Neuron (in vitro differentiated cells): ENCODE results near the gene CTR9.
A peak's percentile ranks its signal among the peaks of the same experiment; 100 is the strongest.

ENCODE experiments used
- H2AFZ ChIP-seq: one replicate; pipeline ENCODE4 v1.6.1; 2013; ENCODE audit warnings: low read depth, mild to moderate bottlenecking, inconsistent platforms, low read length, moderate library complexity
- H3K27me3 ChIP-seq: one replicate; pipeline ENCODE4 v1.6.1; 2013; ENCODE audit warnings: low read length; ENCODE audit not compliant: insufficient read depth
- H3K36me3 ChIP-seq: one replicate; pipeline ENCODE4 v1.6.1; 2013; ENCODE audit warnings: low read length; ENCODE audit not compliant: insufficient read depth
- H3K4me1 ChIP-seq: one replicate; pipeline ENCODE4 v1.6.1; 2013; ENCODE audit warnings: low read length; ENCODE audit not compliant: insufficient read depth
- H3K4me3 ChIP-seq: 2 replicates; pipeline ENCODE4 v1.5.1; 2013; ENCODE audit warnings: mild to moderate bottlenecking, low read length, moderate library complexity
- H3K9me3 ChIP-seq: one replicate; pipeline ENCODE4 v1.6.1; 2013; ENCODE audit warnings: low read length

Gene CTR9

DNA sequence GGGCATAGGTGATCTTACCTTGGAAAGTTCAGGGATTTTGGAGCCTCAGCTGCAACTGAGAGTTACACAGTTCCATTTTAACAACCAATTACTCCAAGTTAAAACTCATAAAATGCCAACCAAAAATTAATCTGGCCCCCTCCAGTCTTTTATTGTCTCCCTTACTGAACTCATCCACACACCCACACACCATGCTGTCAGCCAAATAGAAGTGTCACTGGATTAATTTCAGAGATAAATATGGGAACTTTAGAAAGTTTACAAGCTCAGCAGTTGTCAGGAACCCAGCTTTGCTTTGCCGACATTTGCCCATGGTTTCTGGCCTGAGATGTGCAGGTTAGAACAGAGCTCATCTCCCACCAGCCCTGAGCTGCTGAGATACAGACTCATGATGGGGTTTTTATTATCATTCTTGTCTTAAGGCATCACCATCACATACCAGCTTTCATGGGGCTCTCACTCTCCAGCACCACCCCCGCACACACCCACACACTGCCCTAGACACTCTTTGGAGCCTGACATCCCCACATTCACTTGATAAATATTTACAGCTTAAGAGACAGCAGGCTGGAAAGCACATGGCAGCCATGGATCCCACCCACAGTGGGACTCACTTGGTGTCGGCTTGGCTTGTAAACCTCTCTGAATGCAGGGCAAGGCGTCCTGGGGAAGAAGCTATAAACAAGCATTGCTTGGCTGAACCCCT, 23.7 kb upstream of the CTR9 start:
- Histone ChIP-seq H3K4me1 (no peaks in the 10 kb centered on the region), H3K36me3 (no peaks in the 10 kb centered on the region), H3K9me3 (no peaks in the 10 kb centered on the region), H3K4me3 (no peak overlapping the region), H2AFZ (no peak overlapping the region), H3K27me3 (no peaks in the 10 kb centered on the region)

DNA sequence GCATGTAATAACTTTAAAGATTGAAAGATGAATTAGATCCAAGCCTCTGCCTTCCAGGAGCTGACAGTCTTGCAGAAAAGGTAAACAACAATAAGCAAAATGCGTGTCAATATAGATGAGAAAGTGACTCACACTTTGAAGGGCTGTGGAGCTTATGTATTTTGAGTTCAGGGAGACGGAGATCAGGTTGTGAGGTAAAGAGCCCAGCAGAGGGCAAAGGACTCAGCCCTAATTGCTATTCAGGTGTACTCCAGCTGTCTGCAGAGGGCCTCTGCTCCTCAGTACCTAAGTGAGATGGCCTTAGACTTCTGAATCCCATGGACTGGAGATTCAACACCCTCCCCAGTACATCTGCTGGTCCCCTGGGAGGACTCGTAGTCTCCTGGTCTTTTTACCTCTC, 22.9 kb upstream of the CTR9 start:
- Histone ChIP-seq H3K4me1 (no peaks in the 10 kb centered on the region), H3K9me3 (no peaks in the 10 kb centered on the region), H3K27me3 (no peaks in the 10 kb centered on the region), H3K4me3 (no peak overlapping the region), H2AFZ (no peak overlapping the region), H3K36me3 (no peaks in the 10 kb centered on the region)

GRCh38 chr11:10728789-10729472, 22.1 kb upstream of the CTR9 start:
- H3K27me3 ChIP-seq = no peaks in the 10 kb centered on the region
- no peaks in the 10 kb centered on the region for H3K4me1 ChIP-seq
- H3K4me3 ChIP-seq = peak overlapping the region; percentile 48
- H2AFZ ChIP-seq = no peak overlapping the region
- H3K36me3 ChIP-seq = no peaks in the 10 kb centered on the region
- H3K9me3 ChIP-seq = no peaks in the 10 kb centered on the region

DNA sequence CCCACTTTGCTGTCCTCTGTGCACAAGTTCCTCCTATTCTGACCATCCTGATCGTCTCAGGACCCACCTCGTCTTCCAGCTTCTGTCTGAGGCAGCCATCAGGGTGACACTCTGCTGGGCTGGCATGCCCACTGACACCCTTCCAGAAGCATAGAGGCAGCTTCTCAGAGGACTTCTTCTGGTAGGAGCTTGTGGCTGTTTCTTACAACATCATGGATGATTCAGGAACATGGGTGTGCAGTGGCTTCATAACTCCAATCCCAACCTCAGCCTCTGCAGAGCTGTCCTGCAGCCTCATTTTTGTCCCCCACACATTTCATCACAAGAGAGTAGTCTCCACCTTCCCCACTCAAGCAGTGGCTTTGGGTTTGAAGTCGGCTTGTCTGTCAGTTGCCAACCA, 20.9 kb upstream of the CTR9 start:
- no peaks in the 10 kb centered on the region for H3K4me1 ChIP-seq

GRCh38 chr11:10731064-10731680, 19.9 kb upstream of the CTR9 start:
- H3K9me3 ChIP-seq = no peaks in the 10 kb centered on the region
- H3K27me3 ChIP-seq = no peaks in the 10 kb centered on the region
- H2AFZ ChIP-seq = no peak overlapping the region
- peaks cover 4% of the 10 kb centered on the region for H3K4me1 ChIP-seq
- no peak overlapping the region for H3K4me3 ChIP-seq
- H3K36me3 ChIP-seq = no peaks in the 10 kb centered on the region

More for the DNA sequence above, 20.9 kb upstream of the CTR9 start:
- Histone ChIP-seq H3K27me3 (no peaks in the 10 kb centered on the region), H3K9me3 (no peaks in the 10 kb centered on the region), H3K36me3 (no peaks in the 10 kb centered on the region), H3K4me3 (no peak overlapping the region), H2AFZ (no peak overlapping the region)

GRCh38 chr11:10735481-10736475, 15.3 kb upstream of the CTR9 start:
- peaks cover 4% of the 10 kb centered on the region for H3K4me1 ChIP-seq
- no peaks in the 10 kb centered on the region for H3K36me3 ChIP-seq
- peaks cover 7% of the 10 kb centered on the region for H3K27me3 ChIP-seq
- H3K9me3 ChIP-seq = no peaks in the 10 kb centered on the region
- peak overlapping the region; percentile 49 for H2AFZ ChIP-seq
- H3K4me3 ChIP-seq = peak overlapping the region; percentile 38

- Histone ChIP-seq H3K9me3 (no peaks in the 10 kb centered on the region), H3K4me3 (no peak overlapping the region), H3K36me3 (no peaks in the 10 kb centered on the region), H3K4me1 (no peaks in the 10 kb centered on the region), H2AFZ (no peak overlapping the region), H3K27me3 (peaks cover 25% of the 10 kb centered on the region)
Observed at GRCh38 chr11:10742460-10743208, 8.4 kb upstream of the CTR9 start.

DNA sequence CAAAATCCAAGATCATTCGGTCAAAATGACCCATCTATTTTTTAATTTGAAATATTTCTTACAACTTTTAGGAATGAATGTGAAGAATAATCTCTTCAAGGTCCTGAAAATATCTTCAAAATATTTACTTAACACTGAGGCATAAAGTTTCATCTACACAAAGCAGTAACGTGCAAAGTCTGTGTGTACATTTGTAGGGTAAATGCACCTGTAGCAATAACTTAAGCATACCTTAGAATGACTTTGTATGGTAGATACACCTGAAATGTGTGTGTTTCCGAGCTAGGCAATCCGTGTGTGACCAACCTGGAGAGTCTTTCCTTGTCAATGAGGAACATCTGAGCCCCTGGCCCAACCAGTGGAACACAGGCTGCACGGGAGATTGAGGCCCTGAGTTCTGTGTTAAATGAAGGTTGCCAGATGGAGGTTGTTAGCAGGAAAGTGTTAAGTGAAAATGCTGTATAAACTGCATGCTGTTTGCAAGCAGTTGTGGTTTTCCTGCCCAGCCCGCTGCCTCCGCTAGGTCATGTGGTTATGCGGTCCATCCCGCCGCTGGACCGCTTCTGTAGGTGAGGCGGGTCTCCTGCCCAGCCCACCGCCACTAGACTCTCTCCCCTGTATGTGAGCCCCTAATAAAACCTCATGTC, 7.6 kb upstream of the CTR9 start:
- no peaks in the 10 kb centered on the region for H3K36me3 ChIP-seq
- no peak overlapping the region for H3K4me3 ChIP-seq
- H2AFZ ChIP-seq = no peak overlapping the region
- H3K27me3 ChIP-seq = peaks cover 22% of the 10 kb centered on the region
- H3K4me1 ChIP-seq = no peaks in the 10 kb centered on the region
- H3K9me3 ChIP-seq = no peaks in the 10 kb centered on the region

GRCh38 chr11:10744206-10744605, 6.8 kb upstream of the CTR9 start:
- Histone ChIP-seq H3K4me1 (no peaks in the 10 kb centered on the region), H3K9me3 (no peaks in the 10 kb centered on the region), H3K4me3 (no peak overlapping the region), H3K36me3 (no peaks in the 10 kb centered on the region), H2AFZ (no peak overlapping the region), H3K27me3 (peaks cover 22% of the 10 kb centered on the region)

DNA sequence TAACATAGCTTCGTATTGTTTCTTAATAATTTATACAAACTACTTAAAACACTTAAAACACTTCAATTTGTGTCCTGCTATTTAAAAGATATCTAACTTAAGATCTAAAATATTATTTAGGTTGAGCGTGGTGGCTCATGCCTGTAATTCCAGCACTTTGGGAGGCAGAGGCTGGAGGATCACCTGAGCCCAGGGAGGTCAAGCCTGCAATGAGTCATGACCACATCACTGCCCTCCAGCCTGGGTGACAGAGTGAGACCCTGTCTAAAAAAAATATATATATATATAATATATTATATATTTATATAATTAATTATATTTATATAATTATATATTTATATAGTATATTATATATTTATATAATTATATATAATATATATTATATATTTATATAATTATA, 4.2 kb upstream of the CTR9 start:
- Histone ChIP-seq H2AFZ (no peak overlapping the region), H3K27me3 (peaks cover 18% of the 10 kb centered on the region), H3K36me3 (no peaks in the 10 kb centered on the region), H3K4me1 (no peaks in the 10 kb centered on the region), H3K9me3 (no peaks in the 10 kb centered on the region), H3K4me3 (no peak overlapping the region)

- Histone ChIP-seq H3K27me3 (peaks cover 18% of the 10 kb centered on the region), H3K36me3 (no peaks in the 10 kb centered on the region), H2AFZ (no peak overlapping the region), H3K4me1 (peaks cover 5% of the 10 kb centered on the region), H3K4me3 (no peak overlapping the region), H3K9me3 (no peaks in the 10 kb centered on the region)
Observed at GRCh38 chr11:10747733-10748132, 3.3 kb upstream of the CTR9 start.

GRCh38 chr11:10749476-10749875, 1.6 kb upstream of the CTR9 start:
- peaks cover 6% of the 10 kb centered on the region for H3K27me3 ChIP-seq
- no peak overlapping the region for H2AFZ ChIP-seq
- H3K36me3 ChIP-seq = peaks cover 8% of the 10 kb centered on the region
- H3K9me3 ChIP-seq = no peaks in the 10 kb centered on the region
- H3K4me3 ChIP-seq = no peak overlapping the region
- H3K4me1 ChIP-seq = peaks cover 5% of the 10 kb centered on the region
